ENCODE results near the gene C14orf93. TPM values are rescaled to one million over a fixed set of nuclear protein-coding genes. Genes with fewer than 3 reads are reported as not detected.

The C14orf93 gene
- total RNA-seq, 1 donor from 2014 or later = 16.0 TPM

GRCh38 chr14:22986508-22987054 is 23.4 kb downstream of the C14orf93 start:
- no peak overlapping the region for H3K27ac ChIP-seq
- intact Hi-C loops (cut with DNase I) = loop anchor here (1.0 kb wide), 1 partner anchor 72 kb away; no protein-coding TSS in a partner anchor
- peaks cover 0 to 6% of the 10 kb centered on the region in 2 donors for H3K36me3 ChIP-seq
- no peaks in the 10 kb centered on the region for H3K4me1 ChIP-seq
- no peaks in the 10 kb centered on the region for H3K9me3 ChIP-seq
- H3K27me3 ChIP-seq = no peaks in the 10 kb centered on the region
- no peak for DNase-seq (ENCODE audit: extremely low spot score in 2 of 2)
- H3K4me3 ChIP-seq = no peak overlapping the region
- no peak for TF ChIP-seq POLR2A (IDR thresholded peaks at IDR 0.05)
- TF ChIP-seq POLR2AphosphoS5 (IDR thresholded peaks at IDR 0.05; ENCODE audit: insufficient read depth in 1 of 2, low read depth in 1 of 2) = peak in 1 of 2 donors; percentile 77
- peak; percentile 86 to 92 (median 91) for TF ChIP-seq CTCF (IDR thresholded peaks at IDR 0.05)

GRCh38 chr14:22985894-22986507 is 23.9 kb downstream of the C14orf93 start:
- Histone ChIP-seq H3K36me3 (peaks cover 0 to 6% of the 10 kb centered on the region in 2 donors), H3K9me3 (no peaks in the 10 kb centered on the region), H3K4me3 (no peak overlapping the region), H3K4me1 (no peaks in the 10 kb centered on the region), H3K27me3 (no peaks in the 10 kb centered on the region), H3K27ac (no peak overlapping the region)
- intact Hi-C loops (cut with DNase I) = no loop called here
- no peak for DNase-seq (ENCODE audit: extremely low spot score in 2 of 2)
- TF ChIP-seq POLR2A (IDR thresholded peaks at IDR 0.05) = no peak
- no peak for TF ChIP-seq POLR2AphosphoS5 (IDR thresholded peaks at IDR 0.05; ENCODE audit: insufficient read depth in 1 of 2, low read depth in 1 of 2)
- TF ChIP-seq CTCF (IDR thresholded peaks at IDR 0.05) = no peak

- H3K27me3 ChIP-seq = no peaks in the 10 kb centered on the region
- intact Hi-C loops (cut with DNase I) = loop anchor here (5.0 kb wide), 1 partner anchor 53 kb away; no protein-coding TSS in a partner anchor
- H3K27ac ChIP-seq = no peak overlapping the region
- H3K4me3 ChIP-seq = no peak overlapping the region
- H3K4me1 ChIP-seq = peaks cover 2% of the 10 kb centered on the region
- DNase-seq (ENCODE audit: extremely low spot score in 2 of 2) = no peak
- H3K36me3 ChIP-seq = peaks cover 0 to 6% of the 10 kb centered on the region in 2 donors
- no peaks in the 10 kb centered on the region for H3K9me3 ChIP-seq
- TF ChIP-seq POLR2AphosphoS5 (IDR thresholded peaks at IDR 0.05; ENCODE audit: insufficient read depth in 1 of 2, low read depth in 1 of 2) = no peak
- TF ChIP-seq POLR2A (IDR thresholded peaks at IDR 0.05) = no peak
- TF ChIP-seq CTCF (IDR thresholded peaks at IDR 0.05) = no peak
These were observed 24.8 kb downstream of the C14orf93 start for GRCh38 chr14:22984959-22985658.

- intact Hi-C loops (cut with DNase I) = loop anchor here (5.0 kb wide), 1 partner anchor 50 kb away; no protein-coding TSS in a partner anchor
- H3K27me3 ChIP-seq = no peaks in the 10 kb centered on the region
- H3K4me1 ChIP-seq = peaks cover 26% of the 10 kb centered on the region
- peak within 1 kb of the TSS; percentile 89 for H3K27ac ChIP-seq
- no peaks in the 10 kb centered on the region for H3K36me3 ChIP-seq
- peak within 1 kb of the TSS; percentile 61 to 64 for H3K4me3 ChIP-seq
- TF ChIP-seq POLR2A (IDR thresholded peaks at IDR 0.05) = peak in 1 of 2 donors; percentile 60
- peak in 2 of 3 experiments; percentile 20 to 33 for TF ChIP-seq CTCF (IDR thresholded peaks at IDR 0.05)
- peak; percentile 34 to 93 for TF ChIP-seq POLR2AphosphoS5 (IDR thresholded peaks at IDR 0.05; ENCODE audit: insufficient read depth in 1 of 2, low read depth in 1 of 2)
- H3K9me3 ChIP-seq = no peaks in the 10 kb centered on the region
- DNase-seq (ENCODE audit: extremely low spot score in 2 of 2) = peak in 1 of 2 donors; percentile 94
These were observed 27.3 kb downstream of the C14orf93 start, which contains the start of gene AJUBA for GRCh38 chr14:22982477-22983245. AJUBA (minus strand) TSS chr14:22982551; CDS start chr14:22982266, 285 bp downstream.
